OCI-M2 (cell line): ENCODE measurements around the gene BCR.

Experiments
- DNase-seq: peaks from one replicate; lab custom pipeline; 2025; ENCODE audit not compliant: unreplicated experiment; lab: John Stamatoyannopoulos, UW

BCR gene

DNA sequence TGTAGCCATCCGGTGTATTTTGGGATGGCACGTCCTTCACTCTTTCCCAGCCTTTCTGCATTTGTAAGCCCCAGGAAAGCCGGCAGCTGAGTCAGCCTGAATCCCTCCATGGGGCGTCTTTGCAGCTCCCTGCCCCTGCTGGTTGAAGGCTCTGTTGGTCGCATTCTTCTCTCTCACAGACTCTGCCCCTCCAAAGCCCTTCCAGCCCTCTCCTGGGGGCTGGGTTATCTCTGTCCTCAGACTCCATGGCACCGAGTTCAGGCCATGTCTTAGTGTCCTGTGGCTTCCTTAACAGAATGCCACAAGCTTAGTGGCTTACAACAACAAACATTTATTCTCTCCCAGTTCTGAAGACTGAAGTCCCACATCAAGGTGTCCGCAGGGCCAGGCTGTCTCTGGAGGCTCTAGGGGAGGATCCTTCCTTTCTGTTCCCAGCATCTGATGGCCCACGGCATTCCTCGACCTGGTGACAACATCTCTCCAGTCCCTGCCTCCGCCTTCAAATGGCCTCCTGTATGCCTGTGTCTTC lies 62.2 kb downstream of the BCR start:
- DNase-seq, result no peak

GRCh38 chr22:23243006-23243573 lies 62.8 kb downstream of the BCR start:
- DNase-seq, result no peak

GRCh38 chr22:23243859-23244689 lies 63.8 kb downstream of the BCR start:
- no peak for DNase-seq

DNA sequence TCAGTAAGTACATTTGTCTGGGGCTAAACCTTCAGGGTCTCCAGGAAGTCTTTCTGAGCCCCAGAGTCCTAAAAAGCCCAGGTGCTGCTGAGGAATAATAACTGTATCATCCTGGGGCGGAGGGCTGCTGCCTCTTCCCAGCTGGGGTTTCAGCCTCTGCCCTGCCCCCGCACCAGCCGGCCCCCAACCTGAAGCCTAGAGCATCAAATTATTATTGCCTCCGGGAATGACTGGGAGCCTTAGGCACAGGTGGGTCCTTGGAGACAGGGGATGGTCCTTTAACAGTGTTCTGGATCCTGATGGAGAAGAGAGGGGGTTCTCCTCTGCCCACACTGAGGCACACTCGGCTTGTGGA lies 64.4 kb downstream of the BCR start:
- no peak for DNase-seq

DNA sequence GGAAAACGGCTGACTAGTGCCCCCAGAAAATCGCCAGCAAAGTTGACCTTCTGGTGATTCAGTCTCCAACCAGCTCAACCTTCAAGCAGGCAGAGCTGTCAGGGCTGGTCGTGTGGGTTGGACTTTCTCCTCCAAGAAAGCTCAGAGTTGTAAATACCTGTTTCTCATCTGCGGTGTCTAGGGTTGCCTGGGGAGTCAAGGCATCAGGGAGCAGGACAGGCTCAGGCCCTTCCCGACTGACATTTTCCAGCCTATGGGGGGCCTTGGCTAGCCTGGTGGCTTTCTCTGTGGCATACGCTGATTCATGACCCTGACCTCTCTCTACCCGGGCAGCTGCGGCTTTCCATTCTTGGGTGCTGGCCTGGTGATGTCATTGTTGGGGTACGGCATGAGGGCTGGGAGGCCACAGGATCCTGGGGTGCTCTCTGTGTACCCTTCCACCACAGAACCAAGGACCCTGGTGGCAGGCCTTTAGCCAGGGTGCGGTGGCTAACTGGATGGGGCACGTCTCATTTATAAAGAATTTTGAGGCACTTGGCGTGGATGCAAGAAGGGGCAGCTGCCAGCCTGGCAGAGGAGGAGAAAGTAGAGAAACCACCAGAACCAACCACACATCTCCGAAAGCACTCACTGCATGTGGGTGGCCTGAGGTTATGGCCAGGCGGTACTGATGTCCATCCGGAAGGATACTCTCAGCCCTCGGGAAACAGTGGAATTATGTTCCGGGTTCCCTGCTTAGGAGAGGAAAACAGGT lies 64.9 kb downstream of the BCR start:
- DNase-seq, result no peak

DNA sequence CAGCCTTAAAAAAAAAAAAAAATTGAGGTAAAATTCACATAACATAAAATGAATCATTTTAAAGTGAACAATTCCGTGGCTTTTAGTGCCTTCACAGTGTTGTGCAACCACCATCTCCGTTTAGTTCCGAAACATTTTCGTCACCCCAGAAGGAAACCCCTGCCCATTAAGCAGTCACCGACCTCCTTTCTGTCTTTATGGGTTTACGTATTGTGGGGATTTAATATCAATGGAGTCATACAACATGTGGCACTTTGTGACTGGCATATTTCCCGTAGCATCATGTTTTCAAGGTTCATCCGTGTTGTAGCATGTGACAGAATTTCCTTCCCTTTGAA lies 65.5 kb downstream of the BCR start:
- DNase-seq, result no peak

DNA sequence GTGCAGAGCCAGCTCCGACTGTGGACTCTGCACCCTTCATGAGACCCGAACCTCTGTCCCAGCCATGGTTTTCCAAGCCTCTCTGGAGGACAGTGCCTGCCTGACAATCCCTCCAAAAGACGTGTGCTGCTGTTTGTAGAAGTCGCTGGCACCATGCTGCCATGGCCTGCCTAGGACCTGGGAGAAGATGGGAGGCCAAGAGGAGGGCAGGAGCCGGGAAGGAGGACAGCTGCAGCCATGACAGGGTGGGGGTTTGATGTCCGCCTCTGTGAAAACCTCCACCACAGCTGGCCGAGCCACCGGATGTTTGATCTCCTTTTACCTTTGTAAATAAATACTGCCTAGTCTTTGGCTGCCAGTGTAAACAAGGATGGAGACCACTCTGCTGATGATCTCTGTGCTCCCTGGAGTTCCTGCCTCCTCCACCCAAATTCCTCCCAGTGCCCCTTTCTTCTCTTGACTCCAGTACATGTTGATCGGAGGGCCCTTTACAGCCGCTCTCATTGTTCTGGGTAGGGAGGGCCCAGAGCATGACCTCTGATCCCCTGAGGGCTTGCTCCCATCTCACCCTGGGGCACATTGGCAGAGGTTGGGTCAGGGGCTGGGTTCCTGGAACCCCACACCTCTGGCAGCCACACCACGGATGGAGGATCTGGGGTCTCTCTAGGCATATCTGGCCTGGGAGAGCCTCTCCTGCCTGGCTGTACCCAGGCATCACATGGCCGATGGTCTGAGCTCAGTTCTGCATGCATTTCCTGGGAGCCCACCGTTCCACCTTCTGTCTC lies 66.9 kb downstream of the BCR start:
- no peak for DNase-seq

DNA sequence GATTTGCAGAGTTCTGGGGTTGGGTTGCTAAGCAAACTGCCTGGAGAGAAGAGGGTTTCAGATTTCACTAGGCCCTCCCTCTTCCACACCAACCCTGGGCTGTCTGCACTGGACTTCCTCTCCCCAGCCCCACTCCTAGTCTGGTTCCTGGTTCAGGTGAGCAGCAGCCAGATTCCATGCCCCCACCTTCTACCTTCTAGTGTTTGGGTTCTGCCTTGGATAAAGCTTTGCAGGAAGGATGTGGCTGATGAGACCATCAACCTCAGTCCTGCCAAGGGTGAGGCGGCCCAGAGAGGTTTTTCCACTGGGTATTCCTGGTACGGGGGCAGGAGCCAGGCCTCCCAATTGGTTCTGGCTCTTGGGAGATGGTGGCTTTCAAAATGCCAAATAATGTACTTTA lies 68.3 kb downstream of the BCR start:
- DNase-seq, result no peak

- no peak for DNase-seq
These were observed 69.9 kb downstream of the BCR start for GRCh38 chr22:23250056-23250784.

GRCh38 chr22:23250785-23251363 lies 70.6 kb downstream of the BCR start:
- no peak for DNase-seq

- DNase-seq, result no peak
These were observed 71.3 kb downstream of the BCR start for GRCh38 chr22:23251445-23252093.

DNA sequence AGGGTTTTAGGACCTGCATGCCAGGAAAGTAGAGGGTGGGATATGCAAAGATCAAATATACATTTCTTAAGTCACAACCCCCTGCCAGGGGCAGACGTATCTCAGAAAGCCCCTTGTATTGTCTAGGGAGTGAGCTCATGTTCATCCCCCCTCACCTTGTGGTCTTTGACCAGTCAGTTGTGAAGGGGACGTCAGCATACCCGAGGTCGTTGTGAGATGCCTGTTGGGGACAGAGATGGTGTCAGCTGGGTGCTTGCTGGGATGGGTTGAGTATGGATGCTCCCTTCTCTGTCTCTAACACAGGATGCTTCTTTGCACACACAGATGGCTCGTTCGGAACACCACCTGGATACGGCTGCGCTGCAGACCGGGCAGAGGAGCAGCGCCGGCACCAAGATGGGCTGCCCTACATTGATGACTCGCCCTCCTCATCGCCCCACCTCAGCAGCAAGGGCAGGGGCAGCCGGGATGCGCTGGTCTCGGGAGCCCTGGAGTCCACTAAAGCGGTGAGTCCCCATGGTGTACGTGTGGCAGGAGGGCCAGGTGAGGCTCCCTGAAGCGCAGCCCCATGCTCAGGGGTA lies 73.3 kb downstream of the BCR start:
- DNase-seq, result no peak

- no peak for DNase-seq
These were observed 75.3 kb downstream of the BCR start for GRCh38 chr22:23255506-23256170.

DNA sequence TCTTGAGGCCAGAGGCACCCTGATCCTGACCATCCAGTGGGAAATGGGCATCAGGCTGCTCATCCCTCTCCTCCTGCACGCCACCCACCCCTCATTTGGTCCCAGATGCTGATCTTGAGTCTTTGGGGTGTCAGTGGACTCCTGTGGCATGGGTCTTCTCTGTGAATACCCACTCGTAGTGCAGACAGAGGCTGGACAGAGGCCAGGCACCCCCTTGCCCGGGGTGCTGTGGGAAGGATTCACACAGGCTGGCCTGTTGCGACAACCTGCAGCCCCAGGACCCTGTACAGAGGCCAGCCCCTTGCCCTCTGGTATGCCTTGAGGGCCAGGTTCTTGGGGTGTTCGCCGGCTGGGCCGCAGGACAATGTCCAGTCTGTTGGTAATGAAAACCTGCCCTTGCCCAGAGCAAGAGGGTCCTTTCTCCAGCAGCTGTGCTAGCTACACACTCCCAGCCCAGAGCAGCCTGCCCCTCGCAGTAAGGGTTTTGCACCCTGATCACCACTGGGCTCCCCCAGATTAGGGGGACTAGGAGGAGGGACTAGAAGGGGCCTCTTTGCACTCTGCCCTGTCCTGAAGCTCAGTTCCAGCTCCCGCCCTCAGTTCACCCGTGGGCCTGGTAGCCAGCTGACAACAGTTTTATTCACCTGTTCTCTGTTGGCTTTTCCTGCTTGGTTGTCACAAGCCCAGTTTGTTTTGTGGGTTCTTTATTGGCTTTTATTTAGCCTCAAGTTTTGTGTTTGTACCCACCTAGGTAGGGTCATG lies 76.0 kb downstream of the BCR start:
- DNase-seq, result no peak

DNA sequence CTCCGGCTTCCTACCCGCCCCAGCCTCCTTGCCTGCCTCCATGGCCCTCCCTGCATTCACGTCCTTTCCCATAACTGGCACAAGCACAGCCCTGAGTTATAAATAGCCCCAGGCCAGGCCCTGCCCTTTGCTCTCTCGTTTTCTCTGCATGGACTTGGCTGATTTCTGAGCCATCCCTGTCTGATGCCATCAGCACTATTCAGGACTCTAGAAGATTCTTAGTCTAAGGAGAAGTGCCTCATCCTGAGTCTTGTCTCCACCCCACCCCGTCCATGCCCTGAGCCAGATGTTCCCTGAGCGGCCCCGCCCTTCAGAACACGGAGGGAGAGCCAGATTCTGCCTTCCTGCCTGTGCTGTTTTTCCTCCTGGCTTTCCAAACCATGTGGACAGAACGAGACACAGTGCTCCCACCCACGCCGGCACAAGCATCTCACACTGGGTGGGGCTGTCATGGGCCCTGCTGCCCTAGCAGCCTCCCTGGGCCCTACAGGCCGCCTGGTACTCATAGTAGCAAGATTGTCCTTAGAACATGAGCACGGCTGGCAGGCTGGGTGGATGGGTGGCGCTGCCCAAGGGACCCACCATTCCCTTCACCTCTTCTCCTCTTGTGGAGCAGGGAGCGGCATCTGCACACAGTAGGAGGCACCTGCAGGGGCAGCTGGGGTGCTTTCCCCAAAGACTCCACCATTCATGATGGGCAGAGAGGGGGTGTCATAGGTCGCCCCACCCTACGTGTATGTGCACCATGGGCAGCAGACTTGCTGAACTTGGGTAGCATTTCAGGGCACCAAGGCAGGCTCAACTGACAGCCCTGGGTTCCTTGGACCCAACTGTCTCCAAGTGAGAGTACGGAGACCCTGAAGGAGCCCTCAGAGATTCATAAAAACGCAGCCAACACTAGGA lies 76.9 kb downstream of the BCR start:
- DNase-seq, result no peak

GRCh38 chr22:23257889-23258825 lies 77.8 kb downstream of the BCR start:
- DNase-seq, result no peak
